ENCODE measurements around the gene LRCH3. TPM values are rescaled to one million over a fixed set of nuclear protein-coding genes. Genes with fewer than 3 reads are reported as not detected.

The LRCH3 gene
- polyA plus RNA-seq, 2 of the 4 experiments (the other 2 are of a cell fraction): 14.2 to 44.6 TPM

- DNase-seq (ENCODE audit: low read depth in 1 of 2, low spot score in 1 of 2): no peak
- CTCF ChIA-PET: interaction anchor here (0.9 to 1.1 kb wide), 2 partner anchors 72 to 1794 kb away, joined by 3 read pairs; no protein-coding TSS in a partner anchor
- POLR2A ChIA-PET: interaction anchor here (0.5 to 1.0 kb wide), 3 partner anchors 12 to 30 kb away, joined by 3 to 4 read pairs (median 3); partner anchors contain the start of gene RUBCN
- Histone ChIP-seq H3K4me2 (peak overlapping the region; percentile 98), H3K27ac (peak overlapping the region; percentile 78 to 98), H3K4me1 (peaks cover 18% of the 10 kb centered on the region), H3K9me3 (no peaks in the 10 kb centered on the region), H3K4me3 (peak overlapping the region; percentile 86)
- no peak for FAIRE-seq
- no peak for ATAC-seq
- TF ChIP-seq HDAC2 (IDR thresholded peaks at IDR 0.05) (no peak), REST (IDR thresholded peaks at IDR 0.05) (no peak), FOXS1 (CRISPR knock-in tag; IDR thresholded peaks at IDR 0.05) (no peak), JUNB (IDR thresholded peaks at IDR 0.05) (no peak), SREBF2 (IDR thresholded peaks at IDR 0.05) (no peak), TP53 (CRISPR knock-in tag; IDR thresholded peaks at IDR 0.05) (no peak), NFE2L2 (conservative IDR thresholded peaks at IDR 0.05; ENCODE audit: low read length) (no peak), BCL3 (IDR thresholded peaks at IDR 0.05) (no peak), RCOR1 (IDR thresholded peaks at IDR 0.05; ENCODE audit: low read depth, low read length) (no peak)
- 28% methylated on average over 12 of the region's 12 CpGs for WGBS (ENCODE audit: missing lambda C conversion rate)
Observed at GRCh38 chr3:197748597-197749314, 42.3 kb upstream of the LRCH3 start.

GRCh38 chr3:197749315-197749600 lies 41.8 kb upstream of the LRCH3 start:
- TF ChIP-seq ZC3H11A (IDR thresholded peaks at IDR 0.05): no peak
- no peak for TF ChIP-seq CTCF (IDR thresholded peaks at IDR 0.05)
- TF ChIP-seq PBX3 (IDR thresholded peaks at IDR 0.05): no peak
- no peak for TF ChIP-seq MYC (IDR thresholded peaks at IDR 0.05; ENCODE audit: borderline replicate concordance, low read length)
- TF ChIP-seq NPAS2 (CRISPR knock-in tag; IDR thresholded peaks at IDR 0.05; ENCODE audit: borderline replicate concordance): no peak
- no peak for TF ChIP-seq RAD21 (conservative IDR thresholded peaks at IDR 0.05 in 1 of 2, IDR thresholded peaks at IDR 0.05 in 1 of 2)
- TF ChIP-seq GATA3 (IDR thresholded peaks at IDR 0.05; ENCODE audit: borderline replicate concordance): no peak
- TF ChIP-seq EP300 (IDR thresholded peaks at IDR 0.05): no peak
- TF ChIP-seq CBX2 (IDR thresholded peaks at IDR 0.05; ENCODE audit: borderline replicate concordance, low read depth): no peak
- TF ChIP-seq FOSL2 (IDR thresholded peaks at IDR 0.05): no peak
- TF ChIP-seq FOSL2 (CRISPR knock-in tag; IDR thresholded peaks at IDR 0.05): no peak
- H3K4me3 ChIP-seq: peak overlapping the region; percentile 86
- peak overlapping the region; percentile 78 to 98 for H3K27ac ChIP-seq
- peak; percentile 49 to 53 for DNase-seq (ENCODE audit: low read depth in 1 of 2, low spot score in 1 of 2)
- WGBS (ENCODE audit: missing lambda C conversion rate): 1% methylated on average over 18 of the region's 18 CpGs
- H3K4me1 ChIP-seq: peaks cover 18% of the 10 kb centered on the region
- H3K9me3 ChIP-seq: no peaks in the 10 kb centered on the region
- H3K4me2 ChIP-seq: peak overlapping the region; percentile 98
- CTCF ChIA-PET: interaction anchor here (0.9 to 1.1 kb wide), 2 partner anchors 72 to 1794 kb away, joined by 3 read pairs; no protein-coding TSS in a partner anchor
- ATAC-seq: peak; percentile 71 to 78
- POLR2A ChIA-PET: interaction anchor here (0.5 to 1.0 kb wide), 2 partner anchors 13 to 23 kb away, joined by 3 to 4 read pairs; partner anchors contain the start of gene RUBCN
- no peak for FAIRE-seq

Measured in A549 (cell line).